ENCODE data around the gene RAB33B.

- TF ChIP-seq POLR2A (IDR thresholded peaks at IDR 0.05): no peak
- TF ChIP-seq, protein P1, sequence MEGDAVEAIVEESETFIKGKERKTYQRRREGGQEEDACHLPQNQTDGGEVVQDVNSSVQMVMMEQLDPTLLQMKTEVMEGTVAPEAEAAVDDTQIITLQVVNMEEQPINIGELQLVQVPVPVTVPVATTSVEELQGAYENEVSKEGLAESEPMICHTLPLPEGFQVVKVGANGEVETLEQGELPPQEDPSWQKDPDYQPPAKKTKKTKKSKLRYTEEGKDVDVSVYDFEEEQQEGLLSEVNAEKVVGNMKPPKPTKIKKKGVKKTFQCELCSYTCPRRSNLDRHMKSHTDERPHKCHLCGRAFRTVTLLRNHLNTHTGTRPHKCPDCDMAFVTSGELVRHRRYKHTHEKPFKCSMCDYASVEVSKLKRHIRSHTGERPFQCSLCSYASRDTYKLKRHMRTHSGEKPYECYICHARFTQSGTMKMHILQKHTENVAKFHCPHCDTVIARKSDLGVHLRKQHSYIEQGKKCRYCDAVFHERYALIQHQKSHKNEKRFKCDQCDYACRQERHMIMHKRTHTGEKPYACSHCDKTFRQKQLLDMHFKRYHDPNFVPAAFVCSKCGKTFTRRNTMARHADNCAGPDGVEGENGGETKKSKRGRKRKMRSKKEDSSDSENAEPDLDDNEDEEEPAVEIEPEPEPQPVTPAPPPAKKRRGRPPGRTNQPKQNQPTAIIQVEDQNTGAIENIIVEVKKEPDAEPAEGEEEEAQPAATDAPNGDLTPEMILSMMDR (IDR thresholded peaks at IDR 0.05): no peak
Observed at GRCh38 chr4:139523076-139523475, 69.2 kb downstream of the RAB33B start.

All from transverse colon (tissue), 3 donors.